NCI-H2227 (cell line): Measurements from ENCODE around the gene NMRK1.

ENCODE experiments used
- DNase-seq: peaks from one replicate; lab custom pipeline; 2025; ENCODE audit not compliant: unreplicated experiment; lab: John Stamatoyannopoulos, UW

Gene NMRK1

GRCh38 chr9:75102177-75102790, 14.3 kb upstream of the NMRK1 start:
- DNase-seq: no peak

- no peak for DNase-seq
Observed at GRCh38 chr9:75101004-75101588, 13.1 kb upstream of the NMRK1 start.

DNA sequence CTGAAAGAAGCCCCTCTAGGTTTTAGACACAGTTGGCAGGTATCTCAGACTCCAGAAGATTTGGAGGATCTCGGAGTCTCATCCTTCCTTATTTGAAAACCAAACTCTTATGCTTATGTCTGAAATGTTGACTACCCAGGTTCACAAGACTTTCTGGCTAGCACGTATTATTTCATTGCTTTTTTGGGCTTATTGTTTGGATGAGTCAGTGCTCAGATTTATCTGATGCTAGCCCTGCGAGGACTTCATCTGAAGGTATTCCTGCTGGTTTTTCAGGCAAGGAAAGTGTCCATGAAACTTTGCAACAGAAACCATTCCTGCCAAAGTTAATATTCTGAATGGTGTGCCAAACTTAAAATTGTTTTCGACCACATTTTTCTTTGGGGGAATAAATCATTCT, 8.8 kb upstream of the NMRK1 start:
- no peak for DNase-seq

DNA sequence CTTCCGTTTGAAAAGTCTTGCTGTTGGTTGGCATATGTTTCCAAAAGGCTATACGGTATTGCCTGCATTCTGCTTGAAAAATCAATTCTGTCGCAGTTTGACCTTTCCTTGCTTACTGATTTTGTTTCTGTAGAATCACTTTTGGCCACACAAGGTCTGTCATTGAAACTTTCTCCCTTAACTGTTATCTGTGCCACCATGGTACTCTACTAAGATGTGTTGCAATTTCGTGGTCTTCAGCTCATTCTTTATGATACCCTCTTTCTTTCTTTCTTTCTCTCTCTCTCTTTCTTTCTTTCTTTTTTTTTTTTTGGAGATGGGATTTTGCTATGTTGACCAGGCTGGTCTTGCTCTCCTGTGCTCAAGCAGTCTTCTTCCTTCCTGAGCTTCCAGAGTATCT, 4.8 kb upstream of the NMRK1 start:
- DNase-seq: no peak

- no peak for DNase-seq
Observed at GRCh38 chr9:75090579-75090978, 2.6 kb upstream of the NMRK1 start.

DNA sequence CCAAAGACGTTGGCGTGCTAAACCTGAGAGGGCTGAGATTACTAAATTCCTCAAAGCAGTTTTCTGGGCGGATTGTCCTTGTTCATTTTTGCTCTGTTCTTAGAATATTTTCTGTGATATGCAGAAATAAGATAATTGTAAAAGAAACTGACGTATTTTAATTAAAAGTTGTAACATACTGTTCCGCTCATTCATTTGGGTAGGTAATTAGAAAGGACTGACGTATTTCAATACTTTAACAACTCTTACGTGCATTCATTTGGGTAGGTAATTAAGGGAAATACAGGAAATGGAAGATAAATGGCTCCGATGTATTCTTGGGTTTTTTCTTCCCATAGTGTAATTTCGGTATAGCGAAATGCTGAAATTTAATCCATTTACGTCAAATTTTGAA, 1.4 kb upstream of the NMRK1 start:
- DNase-seq: no peak

DNA sequence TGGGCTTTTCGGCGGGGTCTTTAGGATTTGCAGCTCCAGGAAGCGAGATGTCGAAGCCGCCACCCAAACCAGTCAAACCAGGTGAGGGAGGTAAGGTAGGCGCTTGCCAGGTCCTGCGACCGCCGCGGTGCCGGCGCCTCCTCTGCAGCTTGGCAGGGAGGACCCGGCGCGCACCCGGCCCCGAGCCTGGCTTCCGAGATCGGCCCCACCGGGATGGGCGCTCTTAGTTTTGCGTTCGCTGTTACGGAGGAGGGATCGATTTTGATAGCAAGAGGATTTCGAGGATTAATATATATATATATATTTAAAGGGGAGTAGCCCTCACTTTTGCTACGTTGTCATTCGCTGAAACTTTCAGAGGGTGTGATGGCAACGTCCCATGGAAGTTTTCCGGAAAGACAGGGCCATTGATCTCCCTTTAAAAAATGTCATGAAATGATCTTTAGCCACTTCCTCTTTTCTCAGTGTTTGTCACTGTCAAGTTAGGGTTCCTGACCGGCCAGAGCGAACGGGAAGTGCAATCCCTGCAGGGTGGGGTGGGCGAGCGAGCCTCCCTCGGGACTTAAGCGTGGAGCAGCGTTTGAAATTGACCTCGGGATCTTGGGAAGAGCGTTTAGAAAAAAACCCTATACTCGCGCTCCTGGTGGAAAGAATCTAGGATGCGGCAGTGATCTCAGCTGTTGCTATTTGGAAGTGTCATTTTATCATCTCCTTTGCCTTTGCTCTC, 854 bp upstream of the NMRK1 start:
- peak; percentile 63 for DNase-seq

- no peak for DNase-seq
Observed at GRCh38 chr9:75087289-75087823, 599 bp downstream of the NMRK1 start.

GRCh38 chr9:75086541-75087288, 1.2 kb downstream of the NMRK1 start:
- no peak for DNase-seq

DNA sequence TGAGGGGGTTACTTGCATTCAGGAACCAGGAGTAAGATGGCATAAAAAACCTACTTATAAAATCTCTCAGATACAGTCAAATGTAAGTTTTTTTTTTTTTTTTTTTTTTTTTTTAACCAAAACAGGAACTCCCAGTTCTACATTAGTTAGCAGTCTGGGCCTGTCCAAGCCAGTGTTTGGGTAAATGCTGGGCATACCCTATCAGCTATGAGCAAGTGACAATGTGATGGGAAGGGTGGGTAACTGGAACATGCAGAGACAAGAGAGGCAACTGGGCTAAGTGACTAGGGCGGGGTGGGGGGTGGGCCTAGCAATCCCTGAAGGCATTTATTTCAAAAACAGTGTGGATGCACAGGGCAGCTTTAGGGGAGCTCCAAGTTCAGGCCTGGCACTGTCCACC, 2.3 kb downstream of the NMRK1 start:
- DNase-seq: no peak

DNA sequence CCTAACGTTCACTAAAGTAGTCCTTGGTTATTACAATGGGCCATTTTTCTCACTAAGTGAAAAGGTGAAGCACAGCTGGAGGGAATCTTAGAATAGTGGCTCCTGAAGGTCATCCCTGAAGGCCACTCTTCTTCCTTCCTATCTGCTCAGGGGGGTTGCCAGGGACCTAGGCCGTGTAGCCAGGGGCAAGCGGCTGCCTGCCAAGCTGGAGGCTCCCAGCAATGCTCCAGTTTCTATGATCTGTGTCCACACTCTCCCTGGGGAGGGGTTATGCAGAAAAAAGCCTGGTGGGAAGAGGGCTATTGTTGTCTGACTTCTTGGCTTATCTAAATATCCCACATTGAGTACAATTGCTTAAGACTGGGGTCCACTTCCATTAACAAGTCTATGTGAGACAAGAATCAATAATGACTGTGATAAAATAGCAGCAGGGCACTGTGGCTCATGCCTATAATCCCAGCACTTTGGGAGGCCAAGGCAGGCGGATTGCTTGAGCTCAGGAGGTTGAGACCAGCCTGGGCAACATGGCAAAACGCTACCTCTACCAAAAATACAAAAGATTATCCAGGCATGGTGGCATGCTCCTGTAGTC, 3.8 kb downstream of the NMRK1 start:
- no peak for DNase-seq

GRCh38 chr9:75083188-75083970, 4.6 kb downstream of the NMRK1 start:
- DNase-seq: peak; percentile 9

GRCh38 chr9:75081632-75082031, 6.3 kb downstream of the NMRK1 start:
- no peak for DNase-seq

GRCh38 chr9:75072895-75073294, 15.1 kb downstream of the NMRK1 start:
- no peak for DNase-seq

- no peak for DNase-seq
Observed at GRCh38 chr9:75071530-75072122, 16.3 kb downstream of the NMRK1 start.

DNA sequence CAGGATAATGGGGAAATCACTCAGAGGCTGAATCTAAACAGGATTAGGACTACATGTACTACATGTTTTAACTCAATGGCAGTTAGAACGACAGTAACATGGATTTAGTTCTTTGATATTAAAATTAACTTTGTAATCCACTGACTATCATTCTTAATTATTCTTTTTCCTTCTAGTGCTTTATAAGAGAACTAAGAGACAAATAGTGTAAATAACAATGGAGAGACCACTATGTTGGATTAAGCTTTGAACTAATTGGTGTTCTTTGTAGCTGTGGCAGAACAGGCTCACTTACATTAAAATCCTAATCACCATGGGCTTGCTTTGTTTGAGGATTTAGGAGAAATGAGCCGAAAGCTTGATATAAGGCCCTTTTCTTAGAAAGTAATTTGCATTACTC, 18.8 kb downstream of the NMRK1 start:
- DNase-seq: no peak

GRCh38 chr9:75067894-75068293, 20.1 kb downstream of the NMRK1 start:
- no peak for DNase-seq

DNA sequence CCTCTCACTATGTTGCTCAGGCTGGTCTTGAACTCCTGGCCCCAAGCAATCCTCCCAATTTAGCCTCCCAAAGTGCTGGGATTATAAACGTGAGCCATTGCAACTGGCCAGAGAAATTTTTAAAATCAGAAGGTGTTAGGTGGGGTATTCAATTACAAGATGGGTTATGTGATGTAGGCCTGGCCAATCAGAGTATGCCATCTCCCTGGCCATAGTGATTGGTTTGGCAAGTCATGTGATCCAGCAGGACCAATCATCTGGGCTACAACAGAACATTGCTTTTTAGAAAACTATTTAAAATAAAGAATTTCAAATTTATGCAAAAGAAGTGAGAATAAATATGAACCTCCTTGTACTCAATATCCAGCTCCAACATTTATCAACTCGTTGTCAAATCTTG, 22.4 kb downstream of the NMRK1 start:
- DNase-seq: no peak

GRCh38 chr9:75064307-75065025, 23.5 kb downstream of the NMRK1 start:
- DNase-seq: no peak
